Stimulated activated CD8-positive, alpha-beta memory T cell treated with anti-CD3 and anti-CD28 coated beads, Interleukin-7, amount 100 ng/mL, for 48 hours (primary cell): ENCODE results near the gene ASCC3.

Experiments used
- DNase-seq, 2 donors: peaks; one replicate each; pipeline ENCODE4 v3.0.0-alpha.2; 2020; ENCODE audit warnings: low read depth in 1 of 2; ENCODE audit errors: extremely low read depth in 1 of 2

The ASCC3 gene

GRCh38 chr6:100731411-100731810, 149.7 kb downstream of the ASCC3 start:
- no peak for DNase-seq

GRCh38 chr6:100730001-100730980, 150.8 kb downstream of the ASCC3 start:
- no peak for DNase-seq

GRCh38 chr6:100726666-100727065, 154.5 kb downstream of the ASCC3 start:
- DNase-seq = no peak

- no peak for DNase-seq
Observed at GRCh38 chr6:100724696-100725095, 156.4 kb downstream of the ASCC3 start.

- no peak for DNase-seq
Observed at GRCh38 chr6:100724222-100724621, 156.9 kb downstream of the ASCC3 start.

GRCh38 chr6:100721256-100721655, 159.9 kb downstream of the ASCC3 start:
- no peak for DNase-seq

- DNase-seq = no peak
Observed at GRCh38 chr6:100719883-100720682, 161.0 kb downstream of the ASCC3 start.

GRCh38 chr6:100712997-100713396, 168.1 kb downstream of the ASCC3 start:
- DNase-seq = no peak

GRCh38 chr6:100706491-100706890, 174.6 kb downstream of the ASCC3 start:
- DNase-seq = no peak

- DNase-seq = no peak
Observed at GRCh38 chr6:100704961-100705360, 176.2 kb downstream of the ASCC3 start.

GRCh38 chr6:100701728-100702127, 179.4 kb downstream of the ASCC3 start:
- no peak for DNase-seq

GRCh38 chr6:100700009-100700408, 181.1 kb downstream of the ASCC3 start:
- no peak for DNase-seq

- no peak for DNase-seq
Observed at GRCh38 chr6:100695445-100695844, 185.7 kb downstream of the ASCC3 start.

- DNase-seq = no peak
Observed at GRCh38 chr6:100693249-100693927, 187.7 kb downstream of the ASCC3 start.

- DNase-seq = no peak
Observed at GRCh38 chr6:100691972-100692371, 189.2 kb downstream of the ASCC3 start.

GRCh38 chr6:100686216-100686615, 194.9 kb downstream of the ASCC3 start:
- no peak for DNase-seq

- no peak for DNase-seq
Observed at GRCh38 chr6:100685747-100686146, 195.4 kb downstream of the ASCC3 start.

- DNase-seq = no peak
Observed at GRCh38 chr6:100680163-100680562, 201.0 kb downstream of the ASCC3 start.

GRCh38 chr6:100678027-100678426, 203.1 kb downstream of the ASCC3 start:
- DNase-seq = no peak

- no peak for DNase-seq
Observed at GRCh38 chr6:100677240-100677639, 203.9 kb downstream of the ASCC3 start.

- DNase-seq = no peak
Observed at GRCh38 chr6:100673641-100674040, 207.5 kb downstream of the ASCC3 start.
